ENCODE data around the gene NKX6-2. TPM values are rescaled to one million over a fixed set of nuclear protein-coding genes. Genes with fewer than 3 reads are reported as not detected.

Gene NKX6-2
- total RNA-seq, 1 donor from 2014 or later, result 6.2 TPM

DNA sequence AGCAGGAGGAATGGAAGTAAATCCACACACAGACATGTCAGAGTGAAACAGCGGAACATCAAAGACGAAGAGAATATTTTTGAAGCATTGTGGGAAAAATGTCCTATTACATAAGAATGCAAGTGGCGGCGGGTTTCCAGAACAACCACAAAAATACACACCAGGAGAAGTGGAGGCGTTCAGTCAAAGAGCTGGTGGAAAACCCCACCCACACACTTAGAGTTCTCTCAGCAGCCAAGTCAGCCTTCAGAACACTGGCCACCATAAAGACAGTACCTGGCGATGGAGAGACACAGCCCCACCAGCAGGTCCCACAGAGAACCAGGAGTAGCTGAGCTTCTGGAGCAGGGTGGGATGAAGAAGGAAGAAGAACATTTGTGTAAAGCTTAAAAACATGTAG, 23.7 kb downstream of the NKX6-2 start:
- H3K27ac Mint-ChIP-seq (ENCODE audit: unreplicated experiment), result no peak overlapping the region
- H3K36me3 Mint-ChIP-seq (ENCODE audit: unreplicated experiment), result peaks cover 12% of the 10 kb centered on the region

DNA sequence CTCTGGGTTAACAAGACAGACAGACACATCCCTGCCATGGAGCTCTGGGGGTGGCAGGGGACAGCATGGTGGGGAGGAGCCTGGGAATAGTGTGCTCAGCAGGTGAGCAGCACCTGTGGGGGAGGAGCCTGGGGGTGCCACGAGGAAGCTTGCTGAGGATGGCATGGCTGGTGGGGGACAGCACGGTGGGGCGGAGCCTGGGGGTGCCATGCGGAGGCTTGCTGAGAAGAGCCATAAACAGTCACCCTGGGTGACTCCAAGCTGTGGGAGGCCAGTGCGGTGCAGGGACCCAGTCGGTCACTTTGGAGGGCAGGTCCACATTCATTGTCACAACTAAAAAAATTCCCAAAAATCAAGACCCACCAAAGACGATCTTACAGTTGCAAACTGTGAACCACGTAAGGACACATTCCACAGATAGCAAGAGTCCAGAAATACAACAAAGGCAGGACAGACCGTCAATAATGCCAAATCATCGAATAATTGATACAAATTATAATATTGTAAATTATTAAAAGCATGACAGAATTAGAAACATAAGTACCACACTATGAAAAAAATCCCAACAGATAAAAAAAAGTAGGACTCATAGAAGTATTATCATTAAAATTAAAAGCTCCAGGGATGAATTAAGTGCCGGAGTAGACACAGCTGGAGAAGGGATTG, 24.4 kb downstream of the NKX6-2 start:
- peaks cover 29% of the 10 kb centered on the region for H3K27me3 Mint-ChIP-seq (ENCODE audit: unreplicated experiment)
- H3K4me3 Mint-ChIP-seq (ENCODE audit: unreplicated experiment), result no peak overlapping the region
- peaks cover 12% of the 10 kb centered on the region for H3K36me3 Mint-ChIP-seq (ENCODE audit: unreplicated experiment)
- peaks cover 31% of the 10 kb centered on the region for H3K9me3 Mint-ChIP-seq (ENCODE audit: unreplicated experiment)
- H3K27ac Mint-ChIP-seq (ENCODE audit: unreplicated experiment), result no peak overlapping the region
- TF ChIP-seq, protein P1, sequence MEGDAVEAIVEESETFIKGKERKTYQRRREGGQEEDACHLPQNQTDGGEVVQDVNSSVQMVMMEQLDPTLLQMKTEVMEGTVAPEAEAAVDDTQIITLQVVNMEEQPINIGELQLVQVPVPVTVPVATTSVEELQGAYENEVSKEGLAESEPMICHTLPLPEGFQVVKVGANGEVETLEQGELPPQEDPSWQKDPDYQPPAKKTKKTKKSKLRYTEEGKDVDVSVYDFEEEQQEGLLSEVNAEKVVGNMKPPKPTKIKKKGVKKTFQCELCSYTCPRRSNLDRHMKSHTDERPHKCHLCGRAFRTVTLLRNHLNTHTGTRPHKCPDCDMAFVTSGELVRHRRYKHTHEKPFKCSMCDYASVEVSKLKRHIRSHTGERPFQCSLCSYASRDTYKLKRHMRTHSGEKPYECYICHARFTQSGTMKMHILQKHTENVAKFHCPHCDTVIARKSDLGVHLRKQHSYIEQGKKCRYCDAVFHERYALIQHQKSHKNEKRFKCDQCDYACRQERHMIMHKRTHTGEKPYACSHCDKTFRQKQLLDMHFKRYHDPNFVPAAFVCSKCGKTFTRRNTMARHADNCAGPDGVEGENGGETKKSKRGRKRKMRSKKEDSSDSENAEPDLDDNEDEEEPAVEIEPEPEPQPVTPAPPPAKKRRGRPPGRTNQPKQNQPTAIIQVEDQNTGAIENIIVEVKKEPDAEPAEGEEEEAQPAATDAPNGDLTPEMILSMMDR (IDR thresholded peaks at IDR 0.05; ENCODE audit: partially characterized antibody, unreplicated experiment), result no peak
- peaks cover 22% of the 10 kb centered on the region for H3K4me1 Mint-ChIP-seq (ENCODE audit: low read depth, unreplicated experiment)
- DNase-seq, result no peak

More for the DNA sequence above, 23.7 kb downstream of the NKX6-2 start:
- TF ChIP-seq, protein P1 (IDR thresholded peaks at IDR 0.05; ENCODE audit: partially characterized antibody, unreplicated experiment), result no peak
- Mint-ChIP-seq H3K9me3 (ENCODE audit: unreplicated experiment) (peaks cover 32% of the 10 kb centered on the region), H3K4me1 (ENCODE audit: low read depth, unreplicated experiment) (peaks cover 23% of the 10 kb centered on the region), H3K4me3 (ENCODE audit: unreplicated experiment) (no peak overlapping the region), H3K27me3 (ENCODE audit: unreplicated experiment) (peaks cover 30% of the 10 kb centered on the region)
- DNase-seq, result no peak

DNA sequence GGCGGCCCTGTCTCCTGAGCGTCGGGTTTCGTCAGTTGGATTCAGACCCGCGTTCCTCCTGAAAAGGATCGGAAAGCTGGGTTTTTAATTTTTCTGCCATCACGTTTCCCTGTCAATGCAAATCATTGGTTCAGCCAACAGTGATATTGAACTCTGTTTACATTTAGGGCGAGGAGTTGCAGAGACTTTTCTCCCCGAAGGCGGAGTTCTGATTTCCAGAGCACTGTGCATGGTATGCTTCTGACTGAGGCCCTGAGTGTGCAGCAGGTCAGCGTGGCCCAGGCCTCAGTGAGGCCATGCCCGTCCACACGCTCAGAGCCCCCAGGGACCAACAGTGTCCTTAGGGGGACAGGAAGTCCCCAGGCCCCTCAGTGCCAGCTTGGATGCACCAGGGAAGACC, 27.1 kb downstream of the NKX6-2 start:
- TF ChIP-seq, protein P1 (IDR thresholded peaks at IDR 0.05; ENCODE audit: partially characterized antibody, unreplicated experiment), result no peak
- no peak overlapping the region for H3K27ac Mint-ChIP-seq (ENCODE audit: unreplicated experiment)
- H3K4me1 Mint-ChIP-seq (ENCODE audit: low read depth, unreplicated experiment), result peaks cover 6% of the 10 kb centered on the region
- peaks cover 19% of the 10 kb centered on the region for H3K27me3 Mint-ChIP-seq (ENCODE audit: unreplicated experiment)
- H3K4me3 Mint-ChIP-seq (ENCODE audit: unreplicated experiment), result no peak overlapping the region
- H3K9me3 Mint-ChIP-seq (ENCODE audit: unreplicated experiment), result peaks cover 16% of the 10 kb centered on the region
- H3K36me3 Mint-ChIP-seq (ENCODE audit: unreplicated experiment), result peaks cover 20% of the 10 kb centered on the region
- no peak for DNase-seq

DNA sequence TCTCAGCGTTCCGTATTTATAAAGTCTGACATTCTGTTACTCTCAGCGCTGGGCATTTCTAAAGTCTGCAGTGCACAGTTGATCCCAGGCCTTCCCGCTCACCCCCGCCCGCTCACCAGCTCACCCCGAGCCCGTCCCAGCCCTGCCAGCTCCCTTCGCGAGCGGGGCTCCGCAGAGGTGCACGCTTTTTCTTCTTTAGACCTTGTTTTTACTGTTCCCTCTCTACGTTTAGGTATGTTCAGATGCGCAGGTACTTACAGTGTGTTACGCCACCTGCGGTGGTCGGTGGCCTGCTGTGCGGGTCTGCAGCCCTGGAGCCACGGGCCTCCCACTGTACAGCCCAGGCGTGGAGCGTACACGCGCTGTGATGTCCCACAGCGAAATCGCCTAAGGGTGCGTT, 28.8 kb downstream of the NKX6-2 start:
- H3K27ac Mint-ChIP-seq (ENCODE audit: unreplicated experiment), result no peak overlapping the region
- peaks cover 12% of the 10 kb centered on the region for H3K9me3 Mint-ChIP-seq (ENCODE audit: unreplicated experiment)
- no peak overlapping the region for H3K4me3 Mint-ChIP-seq (ENCODE audit: unreplicated experiment)
- DNase-seq, result no peak
- peaks cover 16% of the 10 kb centered on the region for H3K36me3 Mint-ChIP-seq (ENCODE audit: unreplicated experiment)
- peaks cover 16% of the 10 kb centered on the region for H3K27me3 Mint-ChIP-seq (ENCODE audit: unreplicated experiment)
- TF ChIP-seq, protein P1 (IDR thresholded peaks at IDR 0.05; ENCODE audit: partially characterized antibody, unreplicated experiment), result no peak
- H3K4me1 Mint-ChIP-seq (ENCODE audit: low read depth, unreplicated experiment), result peaks cover 9% of the 10 kb centered on the region

DNA sequence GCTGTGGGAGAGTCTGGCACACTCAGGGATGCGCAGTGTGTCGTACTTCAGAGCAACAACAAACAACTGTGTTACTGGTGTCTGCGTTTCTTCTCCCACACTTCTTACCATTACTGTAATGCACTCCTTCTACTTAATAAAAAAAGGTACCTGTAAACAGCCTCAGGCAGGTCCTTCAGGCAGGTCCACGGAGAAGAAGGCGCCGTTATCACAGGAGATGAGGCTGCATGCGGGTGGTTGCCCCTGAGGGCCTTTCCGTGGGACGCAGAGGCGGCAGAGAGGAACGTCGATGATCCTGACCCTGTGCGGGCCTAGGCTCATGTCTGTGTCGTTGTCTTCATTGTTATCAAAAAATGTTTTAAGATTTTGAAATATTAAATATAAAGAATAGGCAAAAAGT, 29.4 kb downstream of the NKX6-2 start:
- H3K36me3 Mint-ChIP-seq (ENCODE audit: unreplicated experiment), result peaks cover 10% of the 10 kb centered on the region
- TF ChIP-seq, protein P1 (IDR thresholded peaks at IDR 0.05; ENCODE audit: partially characterized antibody, unreplicated experiment), result no peak
- DNase-seq, result no peak

More for the DNA sequence above, 29.4 kb downstream of the NKX6-2 start:
- Mint-ChIP-seq H3K27ac (ENCODE audit: unreplicated experiment) (no peak overlapping the region), H3K27me3 (ENCODE audit: unreplicated experiment) (peaks cover 12% of the 10 kb centered on the region), H3K4me1 (ENCODE audit: low read depth, unreplicated experiment) (peaks cover 9% of the 10 kb centered on the region), H3K9me3 (ENCODE audit: unreplicated experiment) (peaks cover 12% of the 10 kb centered on the region), H3K4me3 (ENCODE audit: unreplicated experiment) (no peak overlapping the region)
